DMS153 (cell line): ENCODE measurements around the gene THADA.
"Not testable (repeated sequence)": the region's sequence is repeated elsewhere in the genome, so short reads cannot be mapped to it uniquely, and the experiment has no call there.

Experiments used
- DNase-seq: peaks from one replicate; lab custom pipeline; 2025; lab: John Stamatoyannopoulos, UW

Gene THADA

DNA sequence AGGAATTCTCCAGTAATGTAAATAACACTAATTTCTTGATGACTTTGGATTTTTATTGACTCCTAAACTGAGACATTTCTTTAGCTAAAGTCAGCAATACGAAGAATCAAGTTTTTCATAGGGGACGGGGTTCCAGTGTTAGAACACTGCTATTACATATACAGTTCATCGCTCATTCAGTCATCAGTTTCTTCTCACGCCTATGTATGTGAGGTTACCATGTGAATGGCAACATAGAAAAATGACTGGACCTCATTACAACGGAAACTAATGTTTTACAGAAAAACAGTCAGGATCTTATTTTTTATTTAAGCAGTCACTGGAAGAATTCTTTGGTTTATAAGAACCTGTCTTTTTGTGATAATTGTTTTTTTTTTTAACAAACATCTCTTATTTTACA lies 56.4 kb downstream of the THADA start:
- no peak for DNase-seq

DNA sequence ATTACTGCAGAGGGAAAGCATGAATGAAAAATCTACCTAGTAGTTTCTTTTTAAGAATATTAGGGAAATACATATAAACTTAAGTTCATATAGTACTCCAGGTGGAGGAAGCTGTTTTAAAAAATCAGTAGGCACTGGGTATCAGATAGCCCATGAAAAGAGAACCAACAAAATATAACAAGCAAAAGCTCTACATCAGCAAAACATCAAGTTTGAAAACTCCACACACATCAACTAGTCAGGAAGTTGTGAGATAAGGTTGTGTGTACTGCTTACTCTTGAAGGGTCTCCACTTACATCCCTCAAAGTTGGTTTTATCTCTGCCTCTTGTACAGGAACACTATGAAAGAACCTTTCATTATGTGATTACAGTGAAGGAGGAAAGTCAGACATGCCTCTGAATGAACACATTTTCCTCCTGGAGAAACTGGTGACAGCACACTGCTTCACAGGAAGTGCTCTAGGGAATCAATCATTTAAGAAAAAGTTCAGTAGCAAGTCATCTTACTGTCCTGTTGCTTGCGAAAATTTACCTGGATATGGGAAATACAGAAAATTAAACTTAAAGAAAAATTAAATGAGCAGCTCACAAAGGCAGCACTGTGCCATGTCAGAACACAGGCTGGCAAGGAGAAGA lies 57.7 kb downstream of the THADA start:
- no peak for DNase-seq

DNA sequence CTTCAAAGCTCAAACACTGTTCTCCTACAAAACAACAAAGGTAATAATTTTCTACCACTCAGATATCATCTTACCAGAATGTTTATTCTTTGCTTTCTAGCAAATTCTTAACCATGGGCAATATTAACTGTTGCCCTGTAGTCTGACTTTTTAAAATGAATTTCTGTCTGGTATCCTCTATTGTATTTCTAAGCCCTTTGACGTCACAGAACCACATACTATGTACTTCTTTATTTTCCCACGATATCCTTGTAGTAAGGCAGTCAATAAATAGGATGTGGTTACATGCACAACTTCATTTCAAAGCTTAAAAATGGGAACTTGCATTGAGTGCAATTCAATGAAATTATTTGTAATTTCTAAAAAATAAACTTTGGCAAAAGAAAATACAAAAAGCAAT lies 58.7 kb downstream of the THADA start:
- DNase-seq, result no peak

DNA sequence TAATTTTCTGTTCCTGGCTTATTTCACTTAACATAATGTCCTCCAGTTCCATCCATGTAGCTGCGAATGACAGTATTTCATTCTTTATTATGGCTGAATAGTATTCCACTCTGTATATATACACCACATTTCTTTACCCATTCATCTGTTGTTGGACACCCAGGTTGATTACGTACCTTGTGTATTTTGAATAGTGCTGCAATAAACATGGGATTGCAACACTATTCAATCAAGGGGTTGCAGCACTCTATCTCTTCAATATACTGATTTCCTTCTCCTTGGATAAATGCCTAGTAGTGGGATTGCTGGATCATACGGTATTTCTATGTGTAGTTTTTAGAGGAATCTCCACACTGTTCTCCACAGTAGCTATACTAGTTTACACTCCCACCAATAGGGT lies 61.3 kb downstream of the THADA start:
- no peak for DNase-seq

DNA sequence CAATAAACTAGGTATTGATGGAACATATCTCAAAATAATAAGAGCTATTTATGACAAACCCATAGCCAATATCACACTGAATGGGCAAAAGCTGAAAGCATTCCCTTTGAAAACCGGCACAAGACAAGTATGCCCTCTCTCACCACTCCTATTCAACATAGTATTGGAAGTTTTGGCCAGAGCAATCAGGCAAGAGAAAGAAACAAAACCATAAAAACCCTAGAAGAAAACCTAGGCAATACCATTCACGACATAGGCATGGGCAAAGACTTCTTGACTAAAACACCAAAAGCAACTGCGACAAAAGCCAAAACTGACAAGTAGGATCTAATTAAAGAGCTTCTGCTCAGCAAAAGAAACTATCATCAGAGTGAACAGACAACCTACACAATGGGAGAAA lies 63.3 kb downstream of the THADA start:
- not testable (repeated sequence) for DNase-seq

DNA sequence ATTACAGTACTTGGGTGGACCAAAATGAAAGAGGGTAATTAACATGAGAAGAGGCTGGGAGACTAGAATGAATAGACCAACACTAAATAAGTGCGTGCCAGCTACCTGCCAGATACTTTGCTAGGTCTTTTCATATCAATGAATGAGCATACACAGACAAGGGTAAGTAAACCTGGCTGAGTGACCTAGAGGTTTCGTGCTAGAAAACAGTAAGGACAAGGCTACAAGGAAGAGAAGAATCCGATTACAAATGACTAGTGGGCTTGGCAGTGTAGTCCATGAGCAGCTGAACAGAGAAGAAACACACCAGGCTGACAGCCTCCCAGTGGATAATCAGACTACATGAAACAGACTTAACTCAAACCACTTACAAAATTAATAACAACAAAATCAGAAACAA lies 64.6 kb downstream of the THADA start:
- no peak for DNase-seq

DNA sequence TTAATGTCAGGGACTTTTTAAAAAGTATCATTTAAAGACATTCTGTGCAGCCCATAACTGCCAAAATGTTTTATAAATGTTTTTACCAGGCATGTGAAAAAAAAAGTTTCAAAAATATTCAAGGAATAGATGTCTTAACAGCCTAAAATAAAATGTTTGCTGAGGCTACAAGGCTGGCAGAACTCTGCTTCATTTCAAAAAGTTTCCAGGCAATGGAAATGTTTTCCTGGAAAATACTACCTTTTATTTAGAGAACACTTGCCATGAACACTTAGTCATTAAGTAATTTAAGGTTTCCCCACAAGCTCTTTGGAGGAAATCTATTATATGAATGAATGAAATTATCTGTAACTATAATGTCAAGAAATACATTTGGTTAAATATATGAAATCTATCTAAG lies 68.8 kb downstream of the THADA start:
- DNase-seq, result no peak

DNA sequence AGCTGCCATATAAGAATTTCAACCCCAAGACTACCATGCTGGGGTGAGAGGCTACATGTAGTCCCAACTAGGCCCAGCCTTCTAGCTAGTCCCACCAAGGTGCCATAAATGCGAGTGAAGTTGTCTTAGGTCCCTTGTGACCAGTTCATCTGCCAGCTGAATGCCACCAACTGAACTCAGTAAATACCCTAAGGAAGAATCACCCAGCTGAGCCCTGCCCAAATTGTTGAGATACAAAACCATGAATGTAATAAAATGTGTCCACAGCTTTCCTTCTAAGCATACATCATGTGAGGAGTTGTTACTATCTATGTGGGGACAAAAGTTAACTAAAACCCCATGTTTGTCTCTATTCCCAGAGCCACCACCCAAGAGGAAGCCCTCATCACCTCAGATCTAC lies 70.3 kb downstream of the THADA start:
- DNase-seq, result no peak

DNA sequence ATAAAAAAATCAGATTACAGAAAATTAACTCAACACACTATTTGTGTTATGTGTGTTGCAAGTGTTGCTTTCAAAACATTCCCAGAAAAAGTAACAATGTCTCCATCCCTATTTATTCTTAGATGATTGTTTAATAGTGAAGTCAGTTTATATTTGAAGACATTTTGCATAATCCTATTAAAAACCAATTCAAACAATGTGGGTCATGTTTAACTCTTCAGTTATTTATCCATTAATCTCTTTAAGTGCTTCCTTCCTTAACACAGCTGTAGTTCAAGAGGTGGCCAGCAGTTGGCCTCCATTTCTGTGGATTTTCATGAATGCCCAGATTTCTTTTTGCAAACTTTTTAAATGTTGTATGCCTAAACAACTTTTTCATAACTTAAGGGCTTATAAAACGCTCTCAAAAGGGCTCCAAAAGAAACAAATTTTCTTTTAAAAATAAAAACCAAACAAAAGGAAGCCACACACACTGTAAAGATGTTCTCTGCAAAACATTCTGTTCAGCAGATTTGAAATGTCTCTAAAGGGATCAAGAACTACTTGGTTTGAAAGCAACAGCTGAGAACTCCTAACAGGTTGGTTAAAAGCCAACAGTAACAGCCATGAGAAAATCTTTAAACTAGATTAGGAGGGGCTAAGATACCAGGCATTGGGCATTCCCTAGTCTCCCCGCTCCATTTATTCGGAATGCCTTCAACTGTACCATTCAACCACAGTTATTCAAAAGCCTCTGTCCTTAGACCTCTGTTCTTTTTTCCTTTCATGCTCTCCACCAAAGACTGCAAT lies 71.5 kb downstream of the THADA start:
- no peak for DNase-seq

DNA sequence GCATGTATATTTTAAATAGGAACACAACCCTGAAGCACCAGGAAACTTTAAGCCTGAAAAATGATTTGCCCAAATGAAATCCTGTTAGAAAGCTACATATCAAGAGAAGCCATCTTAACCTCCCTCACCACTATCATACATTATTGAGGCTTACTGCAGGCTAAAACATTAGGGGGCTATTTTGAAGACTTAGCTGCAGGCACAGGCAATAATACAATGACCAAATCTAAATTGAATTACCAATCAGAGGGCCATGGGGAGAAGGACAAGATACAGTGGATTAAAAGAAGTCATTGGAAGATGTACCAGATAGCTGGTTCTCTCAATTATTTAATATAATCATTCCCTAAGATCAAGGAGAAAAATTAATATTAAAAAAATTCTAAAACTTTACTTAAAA lies 73.7 kb downstream of the THADA start:
- no peak for DNase-seq

DNA sequence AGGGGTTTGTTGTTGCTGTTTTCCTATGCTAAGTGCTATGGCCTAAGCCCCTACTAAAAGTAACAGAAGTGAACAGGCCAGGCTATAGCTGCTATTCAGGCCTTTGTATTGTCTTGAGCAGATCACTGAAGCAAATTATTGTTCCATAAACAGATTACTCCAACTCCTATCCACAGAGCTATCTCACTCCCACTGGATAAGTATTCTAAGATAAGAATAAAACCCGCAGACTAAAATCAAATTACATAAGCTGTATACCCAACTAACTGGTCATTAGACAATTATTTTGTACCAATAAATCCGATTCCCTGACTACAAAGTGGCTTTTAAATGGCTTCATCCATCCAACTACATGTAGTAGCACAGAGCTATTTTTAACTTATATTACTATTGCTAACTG lies 74.3 kb downstream of the THADA start:
- no peak for DNase-seq

DNA sequence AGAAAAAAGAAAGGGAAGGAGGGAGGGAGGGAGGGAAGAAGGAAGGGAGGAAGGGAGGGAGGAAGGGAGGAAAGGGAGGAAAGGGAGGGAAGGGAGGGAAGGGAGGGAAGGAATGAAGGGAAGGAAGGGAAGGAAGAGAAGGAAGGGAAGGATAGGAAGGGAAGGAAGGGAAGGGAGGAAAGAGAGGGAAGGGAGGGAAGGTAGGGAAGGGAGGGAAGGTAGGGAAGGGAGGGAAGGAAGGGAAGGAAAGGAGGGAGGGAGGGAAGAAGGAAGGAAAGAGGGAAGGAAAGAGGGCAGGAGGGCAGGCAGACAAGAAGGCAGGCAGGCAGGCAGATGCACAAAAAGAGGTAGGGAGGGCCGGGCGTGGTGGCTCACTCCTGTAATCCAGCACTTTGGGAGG lies 74.9 kb downstream of the THADA start:
- DNase-seq, result no peak

DNA sequence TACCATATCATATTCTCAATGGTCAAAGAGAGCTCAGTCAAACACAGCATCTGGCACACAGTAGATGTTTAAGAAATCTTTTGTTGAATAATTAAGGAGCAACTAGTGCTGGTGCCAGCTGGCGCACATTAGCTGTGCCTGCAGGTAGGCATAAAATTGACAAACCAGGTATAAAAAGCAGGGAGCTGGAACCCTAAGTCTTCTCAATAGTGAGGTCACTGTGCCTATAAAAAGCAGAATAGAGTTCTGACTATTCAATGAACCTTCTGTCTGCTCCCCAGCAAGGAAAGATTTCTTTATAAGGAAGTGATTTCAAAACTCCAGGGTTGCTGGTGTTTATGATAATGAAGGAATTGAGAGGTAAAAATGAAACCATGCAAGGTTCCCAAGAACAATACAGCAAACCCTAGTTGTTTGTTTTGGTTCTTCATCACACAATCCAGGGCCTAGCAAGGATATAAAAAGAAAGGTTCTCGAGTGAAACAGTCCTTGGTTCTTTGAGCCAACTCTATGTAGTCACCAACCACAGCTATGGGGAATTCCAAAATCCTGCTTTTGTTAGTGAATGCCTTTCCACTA lies 76.1 kb downstream of the THADA start:
- no peak for DNase-seq

DNA sequence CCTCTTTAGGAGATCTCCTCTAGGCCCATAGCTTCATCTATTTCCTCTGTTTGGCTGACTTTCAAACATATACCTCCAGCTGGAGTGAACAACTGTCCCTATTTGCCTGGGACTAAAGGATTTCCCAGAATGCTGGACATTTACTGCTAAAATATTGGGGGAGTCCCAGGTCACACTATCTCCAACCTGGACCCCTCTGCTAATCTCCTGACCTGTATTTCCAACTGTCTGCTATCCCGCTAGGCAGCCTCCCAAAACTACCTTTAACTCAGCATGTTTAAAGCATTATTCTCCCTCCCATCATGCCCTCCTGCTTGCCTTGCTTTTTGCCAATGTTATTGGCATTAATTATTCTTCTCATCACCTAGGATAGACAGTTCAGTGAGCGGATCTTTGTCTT lies 77.1 kb downstream of the THADA start:
- no peak for DNase-seq

DNA sequence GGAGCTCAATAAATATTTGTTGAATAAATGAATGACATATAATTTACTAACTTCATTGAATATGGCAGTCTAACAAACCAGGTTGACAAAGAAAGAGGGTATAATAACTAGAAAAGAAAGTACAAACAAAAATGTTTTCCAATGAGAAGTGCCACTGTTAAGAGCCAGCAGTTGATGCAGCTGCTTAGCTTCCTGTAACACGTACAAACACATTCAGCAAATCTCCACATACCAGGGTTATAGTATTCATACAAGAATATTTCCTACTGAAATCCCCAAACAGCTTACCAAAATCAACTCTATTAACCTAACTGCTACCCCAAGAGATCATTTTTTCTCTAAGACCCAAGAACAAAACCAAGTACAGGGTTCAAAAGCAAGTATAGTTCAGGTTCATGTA lies 77.7 kb downstream of the THADA start:
- no peak for DNase-seq

DNA sequence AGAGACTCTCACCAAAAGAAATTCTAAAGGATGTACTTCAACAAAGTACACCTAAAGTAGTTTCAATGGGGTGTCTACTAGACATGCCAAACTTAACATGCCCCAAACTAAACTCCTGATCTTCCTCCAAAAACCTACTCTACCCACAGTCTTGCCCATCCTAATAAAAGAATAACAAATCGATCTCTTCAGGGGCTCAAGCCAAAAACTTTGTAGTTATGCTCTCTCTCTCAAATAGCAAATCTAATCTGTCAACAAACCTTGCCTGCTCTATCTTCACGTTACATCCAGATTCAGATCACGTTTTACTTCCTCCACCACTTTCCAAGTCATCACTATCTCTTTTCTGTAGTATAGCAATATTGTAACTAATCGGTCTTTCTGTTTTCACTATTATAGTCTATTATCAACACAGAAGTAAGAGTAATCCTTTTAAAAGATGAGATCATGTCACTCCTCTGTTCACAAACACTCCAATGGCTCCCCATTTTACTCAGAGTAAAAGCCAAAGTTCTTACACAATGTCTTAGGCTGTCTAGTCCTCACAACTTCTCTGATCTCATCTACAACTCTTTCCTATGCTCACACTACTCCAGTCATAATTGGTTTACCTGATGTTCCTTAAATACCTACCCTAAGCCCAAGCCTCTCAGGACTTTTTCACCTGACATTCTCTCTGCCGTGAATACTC lies 79.9 kb downstream of the THADA start:
- no peak for DNase-seq

DNA sequence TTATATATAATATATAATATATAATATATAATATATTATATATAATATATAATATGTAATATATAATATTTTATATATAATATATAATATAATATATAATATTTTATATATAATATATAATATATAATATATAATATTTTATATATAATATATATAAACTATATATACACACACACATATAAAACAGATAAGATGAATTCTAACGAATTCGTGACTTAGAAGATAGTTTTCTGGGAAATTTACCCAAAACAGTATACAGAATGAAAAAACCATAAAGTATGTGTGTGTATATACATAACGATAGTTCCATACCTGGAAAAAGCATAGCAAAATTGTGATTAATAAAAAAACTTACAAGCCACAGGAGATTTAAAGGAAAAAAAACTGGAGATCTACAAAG lies 80.6 kb downstream of the THADA start:
- DNase-seq, result no peak

DNA sequence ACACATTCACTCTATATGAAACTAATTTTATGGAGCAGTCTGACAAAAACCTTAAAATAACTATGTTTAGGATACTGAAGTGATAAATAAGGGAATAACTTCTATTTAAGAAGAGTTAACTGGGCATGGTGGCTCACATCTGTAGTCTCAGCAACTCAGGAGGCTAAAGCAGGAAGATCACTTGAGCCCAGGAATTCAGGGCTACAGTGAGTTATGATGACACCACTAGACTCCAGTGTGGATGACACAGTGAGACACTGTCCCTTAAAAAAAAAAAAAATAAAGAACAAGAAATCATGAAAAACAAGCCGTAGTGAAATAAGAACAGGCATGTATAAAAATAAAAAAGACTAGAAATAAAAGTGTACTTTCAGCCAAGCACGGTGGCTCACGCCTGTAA lies 82.0 kb downstream of the THADA start:
- no peak for DNase-seq

DNA sequence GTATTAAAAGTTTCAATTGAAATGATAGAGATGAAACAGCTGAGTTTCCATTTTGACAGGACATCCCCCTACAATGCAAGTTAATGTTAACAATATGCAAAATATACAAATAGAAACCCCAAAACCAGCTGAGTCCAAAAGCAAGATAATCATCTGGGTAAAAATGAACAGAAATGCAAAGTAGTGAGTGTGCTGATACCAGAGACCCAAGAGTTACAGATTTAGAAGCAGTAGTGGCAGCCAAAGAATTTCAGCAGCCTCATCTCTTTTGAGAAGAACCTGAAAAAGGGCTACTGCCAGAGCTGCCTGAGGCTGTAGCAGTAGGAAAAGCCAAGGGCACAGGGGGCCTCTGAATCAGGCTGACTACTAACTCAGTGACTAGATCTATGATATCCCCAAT lies 82.6 kb downstream of the THADA start:
- DNase-seq, result no peak

DNA sequence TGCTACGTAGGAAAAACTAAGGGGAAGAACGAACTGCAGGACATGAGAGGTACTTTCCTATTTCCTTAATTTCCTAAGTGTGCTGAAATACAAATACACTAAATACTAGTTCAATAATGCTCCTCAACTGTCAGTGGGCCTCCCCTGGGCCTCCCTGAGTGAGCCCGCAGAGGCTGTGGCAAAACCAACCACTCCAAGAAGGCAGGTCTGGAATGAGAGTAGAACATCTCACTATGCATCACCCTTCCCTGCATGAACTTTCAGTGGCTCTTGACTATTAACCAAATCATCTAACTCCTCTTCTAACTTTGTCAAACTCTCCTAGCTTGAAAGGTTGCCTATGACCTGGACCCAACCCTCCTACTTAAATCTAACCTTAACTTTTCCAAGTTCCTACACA lies 84.6 kb downstream of the THADA start:
- DNase-seq, result no peak

DNA sequence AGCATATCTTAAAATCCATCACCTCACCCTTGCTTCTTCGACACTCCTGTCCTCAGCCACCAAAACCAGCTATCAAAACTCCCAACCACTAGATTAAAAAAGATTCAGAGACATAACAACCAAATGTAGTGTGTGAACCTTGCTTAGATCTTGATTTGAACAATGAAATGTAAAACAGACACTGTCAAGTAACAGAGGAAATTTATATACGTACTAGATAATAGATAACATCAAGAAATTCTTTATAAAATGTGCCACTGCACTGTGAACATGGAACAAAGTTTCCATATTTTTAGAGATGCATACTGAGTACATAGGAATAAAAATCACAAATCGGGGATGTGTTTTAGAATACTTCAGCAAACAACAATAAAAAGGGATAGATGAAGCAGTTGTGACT lies 86.0 kb downstream of the THADA start:
- no peak for DNase-seq

DNA sequence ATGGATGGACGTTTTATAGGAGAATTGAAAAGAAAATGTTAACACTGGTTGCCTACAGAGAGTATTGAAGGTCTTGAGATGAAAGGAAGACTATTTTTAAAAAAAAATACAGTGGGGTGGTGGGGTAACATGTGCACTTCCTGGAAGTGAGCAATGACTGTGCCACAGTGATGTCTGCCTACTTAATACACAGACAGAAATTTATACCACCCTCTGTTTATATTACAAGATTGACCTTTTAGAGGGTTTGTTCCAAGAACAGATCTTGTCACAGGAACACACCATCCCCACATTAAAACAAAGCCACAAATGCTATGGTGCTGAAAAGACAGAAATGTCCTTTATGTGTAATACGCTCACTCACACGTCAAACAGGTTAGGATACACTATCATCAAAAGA lies 87.6 kb downstream of the THADA start:
- DNase-seq, result no peak

DNA sequence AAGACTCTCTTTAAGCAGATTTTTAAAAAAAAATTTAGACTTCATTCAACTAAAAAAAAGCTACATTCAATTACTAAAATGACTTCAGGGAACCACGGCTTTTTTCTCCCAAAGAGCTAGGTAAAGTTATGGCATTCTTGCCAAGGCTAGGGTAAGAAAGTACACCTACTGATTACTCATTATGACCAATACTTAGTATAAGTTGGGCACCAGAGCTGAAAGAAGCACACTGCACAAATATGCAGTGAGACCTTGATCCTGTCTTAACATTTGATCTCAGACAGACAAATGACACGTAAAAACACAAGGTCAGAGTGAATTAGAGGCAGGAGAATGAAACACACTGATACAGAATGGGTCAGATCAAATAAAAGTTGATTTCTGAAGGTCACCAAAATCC lies 88.7 kb downstream of the THADA start:
- no peak for DNase-seq
